K562 (cell line): ENCODE results near the gene SLC25A18. TPM values are rescaled to one million over a fixed set of nuclear protein-coding genes. Genes with fewer than 3 reads are reported as not detected.

Experiments
- MGA ChIP-seq: fragments of 450-650 bp; IDR thresholded peaks from 2 replicates; pipeline ENCODE4 v1.6.1; 2016; ENCODE audit warnings: mild to moderate bottlenecking, moderate library complexity
- NR2C1 ChIP-seq, 2 experiments: fragments of 450-650 bp; IDR thresholded peaks; 2 replicates each; pipeline ENCODE4 v1.6.1; 2017; ENCODE audit warnings: mild to moderate bottlenecking in 2 of 2, antibody characterized with exemption in 1 of 2, inconsistent platforms in 1 of 2, missing compliant biosample characterization in 1 of 2, missing genetic modification characterization in 1 of 2
- RERE ChIP-seq: sonication (generic); formaldehyde crosslinking; IDR thresholded peaks from 2 replicates; pipeline ENCODE4 v1.8.0; 2023; ENCODE audit warnings: missing genetic modification reagents, mild to moderate bottlenecking, borderline replicate concordance
- TAF1 ChIP-seq: IDR thresholded peaks from 2 replicates; pipeline ENCODE4 v1.6.1; 2011; ENCODE audit warnings: mild to moderate bottlenecking, low read length, moderate library complexity; ENCODE audit not compliant: insufficient read depth, control insufficient read depth, severe bottlenecking; ENCODE audit errors: extremely low read depth
- ZNF263 ChIP-seq: sonication (generic); formaldehyde crosslinking; IDR thresholded peaks from 2 replicates; pipeline ENCODE4 v1.8.0; 2022; ENCODE audit warnings: mild to moderate bottlenecking, missing genetic modification reagents, borderline replicate concordance
- ZNF398 ChIP-seq: fragments of 250-450 bp; sonication (Bioruptor Pico); IDR thresholded peaks from 2 replicates; pipeline ENCODE4 v1.8.0; 2021; ENCODE audit warnings: moderate library complexity, mild to moderate bottlenecking, inconsistent platforms
- polyA plus RNA-seq, 8 experiments: library from polyadenylated mRNA; depleted of rRNA in 4 of 8; stranded (reverse) in 5 of 8; unstranded in 3 of 8; fragments of >200 nt; fragmentation: Nextera tagmentation in 2 of 8; fragmentation: Illumina TruSeq in 1 of 8; extraction: Ambion mirVana in 2 of 8; extraction: Trizol in 1 of 8; gene quantifications; 2 replicates each; pipeline versions ENCODE4 v1.2.1 to v1.2.3, GENCODE V29; 2011 to 2014; ENCODE audit warnings: inconsistent platforms in 1 of 8, missing spikeins in 1 of 8
- total RNA-seq, 7 experiments: library from RNA; depleted of rRNA in 6 of 7; stranded (reverse); fragments of >200 nt in 6 of 7; fragmentation: Illumina TruSeq in 2 of 7; extraction: Trizol in 2 of 7; gene quantifications; 2 replicates each; pipeline versions ENCODE4 v1.2.1 to v1.2.3, GENCODE V29; 2011 to 2021; ENCODE audit warnings: low replicate concordance in 1 of 7

SLC25A18 gene
- total and polyA plus RNA-seq, 9 of the 15 experiments (the other 6 are each of a cell fraction or from before 2014, with no cell fraction given), result 0.04 TPM; not detected in 8

GRCh38 chr22:17633217-17633997 is 70.1 kb downstream of the SLC25A18 start (continued):
- no peak for TF ChIP-seq TAF1
- TF ChIP-seq NR2C1 (IDR thresholded peaks at IDR 0.05), result no peak
- peak; percentile 4; the same call in 1 of the 2 replicates for TF ChIP-seq NR2C1 (tag; IDR thresholded peaks at IDR 0.05)
- TF ChIP-seq ZNF398, result no peak
- no peak for TF ChIP-seq ZNF263 (CRISPR knock-in tag)
- no peak for TF ChIP-seq RERE
- peak; percentile 42; the same call in 1 of the 2 replicates for TF ChIP-seq MGA
